OCI-LY7 (cell line): Measurements from ENCODE around the gene GRB7. TPM values are rescaled to one million over a fixed set of nuclear protein-coding genes. Genes with fewer than 3 reads are reported as not detected.

Experiments
- BruUV-seq: library from RNA; stranded (reverse); fragments of 400-500 nt; replicated peaks from 2 replicates; lab custom pipeline; 2021; lab: Mats Ljungman, UMichigan
- CTCF ChIA-PET: fragments of 300-600 bp; sonication (Branson Sonifier 250); formaldehyde crosslinking; loops from one replicate; lab custom pipeline; 2022; ENCODE audit warnings: antibody characterized with exemption; ENCODE audit not compliant: unreplicated experiment; lab: Charles Lee
- POLR2A ChIA-PET: fragments of 300-600 bp; sonication (Branson Sonifier 250); formaldehyde crosslinking; loops from one replicate; lab custom pipeline; 2022; ENCODE audit warnings: antibody characterized with exemption; lab: Charles Lee
- DNase-seq: peaks from one replicate; pipeline ENCODE4 v3.0.0-alpha.2; 2015; ENCODE audit warnings: low spot score
- H2AFZ ChIP-seq: fragments of 200-600 bp; sonication (generic), shearing (Covaris generic); 2 replicates; pipeline ENCODE4 v1.6.1; 2014; ENCODE audit warnings: mild to moderate bottlenecking, antibody characterized with exemption, low read length, moderate library complexity
- H3K27ac ChIP-seq: fragments of 200-600 bp; sonication (generic); 2 replicates; pipeline ENCODE4 v1.5.1; 2014; ENCODE audit warnings: mixed run types, low read depth, mild to moderate bottlenecking, moderate library complexity, low read length, inconsistent platforms; ENCODE audit not compliant: poor library complexity, severe bottlenecking
- H3K36me3 ChIP-seq: fragments of 200-600 bp; sonication (generic); 2 replicates; pipeline ENCODE4 v1.6.1; 2014; ENCODE audit warnings: mild to moderate bottlenecking, antibody characterized with exemption, low read length, moderate library complexity, mixed read lengths; ENCODE audit not compliant: insufficient read depth
- H3K4me1 ChIP-seq: fragments of 200-600 bp; sonication (generic); 2 replicates; pipeline ENCODE4 v1.5.1; 2014; ENCODE audit warnings: mild to moderate bottlenecking, low read length; ENCODE audit not compliant: insufficient read depth, poor library complexity, severe bottlenecking
- H3K4me2 ChIP-seq: fragments of 200-600 bp; sonication (generic); 2 replicates; pipeline ENCODE4 v1.6.1; 2014; ENCODE audit warnings: mild to moderate bottlenecking, low read length
- H3K4me3 ChIP-seq: fragments of 200-600 bp; sonication (generic); 2 replicates; pipeline ENCODE4 v1.5.1; 2014; ENCODE audit warnings: mild to moderate bottlenecking, low read depth, low read length; ENCODE audit not compliant: poor library complexity, severe bottlenecking
- H3K79me2 ChIP-seq: fragments of 200-600 bp; sonication (generic); 2 replicates; pipeline ENCODE4 v1.6.1; 2016; ENCODE audit warnings: low read depth, mild to moderate bottlenecking, low read length, moderate library complexity, mixed read lengths; ENCODE audit not compliant: insufficient read depth
- H3K9me2 ChIP-seq: fragments of 200-600 bp; sonication (generic); 2 replicates; pipeline ENCODE4 v1.6.1; 2016; ENCODE audit warnings: mild to moderate bottlenecking, low read length, mixed read lengths; ENCODE audit not compliant: insufficient read depth
- H3K9me3 ChIP-seq: fragments of 200-600 bp; sonication (generic); 2 replicates; pipeline ENCODE4 v1.6.1; 2014; ENCODE audit warnings: mild to moderate bottlenecking, mixed run types, low read length, mixed read lengths
- H4K20me1 ChIP-seq: fragments of 200-600 bp; sonication (generic); 2 replicates; pipeline ENCODE4 v1.6.1; 2014; ENCODE audit warnings: mild to moderate bottlenecking, antibody characterized with exemption, low read length, moderate library complexity, mixed read lengths; ENCODE audit not compliant: insufficient read depth
- EZH2phosphoT487 ChIP-seq: fragments of 200-600 bp; sonication (generic); IDR thresholded peaks from 2 replicates; pipeline ENCODE4 v1.6.1; 2018; ENCODE audit warnings: low read depth, borderline replicate concordance, mild to moderate bottlenecking, mixed run types, antibody characterized with exemption, low read length, moderate library complexity, mixed read lengths
- intact Hi-C: fragments of 100-400 bp; cut with micrococcal nuclease; formaldehyde crosslinking; loops from one replicate; pipeline ENCODE4 v1.10.0; 2022; ENCODE audit not compliant: unreplicated experiment
- total RNA-seq, 2 experiments: library from RNA; depleted of rRNA in 1 of 2; stranded (reverse); fragments of >200 nt in 1 of 2; shearing (Covaris generic) in 1 of 2; gene quantifications; 2 replicates each; pipeline ENCODE4 v1.2.3, GENCODE V29; 2014 to 2022
- TF ChIP-seq, protein P1 (sequence below): fragments of 200-600 bp; sonication (generic); conservative IDR thresholded peaks from 2 replicates; pipeline ENCODE4 v1.5.1; 2014; ENCODE audit warnings: mild to moderate bottlenecking, antibody characterized with exemption, low read length, moderate library complexity, mixed read lengths

GRB7 gene
- total RNA-seq, 2 experiments from 2014 or later = 0.25 TPM; not detected in 1

DNA sequence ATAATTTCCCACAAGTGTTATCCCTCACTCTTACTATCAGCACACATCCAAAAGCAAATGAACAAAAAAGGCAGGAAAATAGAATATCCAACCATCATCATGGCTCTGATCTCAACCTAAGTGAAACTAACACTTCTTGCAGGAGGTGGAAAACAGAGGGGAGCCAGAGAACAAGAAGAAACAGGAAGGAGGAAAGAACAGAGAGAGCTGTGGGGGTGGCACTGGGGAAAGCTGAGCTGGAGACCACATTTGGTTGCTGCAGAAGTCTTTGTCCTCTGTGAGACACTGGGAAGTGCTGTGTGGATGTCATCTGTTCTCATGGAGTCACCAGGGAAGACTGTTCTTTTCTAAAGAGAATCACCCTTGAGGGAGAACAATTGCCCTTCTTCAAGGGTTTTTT lies 34.7 kb downstream of the GRB7 start:
- POLR2A ChIA-PET = interaction anchor here (0.6 to 1.0 kb wide), 5 partner anchors 13 to 90 kb away, joined by 3 to 9 read pairs (median 3); no protein-coding TSS in a partner anchor
- Histone ChIP-seq H4K20me1 (no peaks in the 10 kb centered on the region), H2AFZ (no peak overlapping the region), H3K4me1 (peaks cover 89% of the 10 kb centered on the region), H3K9me2 (no peaks in the 10 kb centered on the region), H3K36me3 (peaks cover 91% of the 10 kb centered on the region), H3K27ac (peak overlapping the region; percentile 94), H3K4me2 (peak overlapping the region; percentile 88), H3K9me3 (no peaks in the 10 kb centered on the region), H3K79me2 (peaks cover 97% of the 10 kb centered on the region), H3K4me3 (peak overlapping the region; percentile 74)
- CTCF ChIA-PET = no interaction called here
- no TSS peak for BruUV-seq
- no peak for DNase-seq
- intact Hi-C loops = no loop called here
- TF ChIP-seq, protein P1, sequence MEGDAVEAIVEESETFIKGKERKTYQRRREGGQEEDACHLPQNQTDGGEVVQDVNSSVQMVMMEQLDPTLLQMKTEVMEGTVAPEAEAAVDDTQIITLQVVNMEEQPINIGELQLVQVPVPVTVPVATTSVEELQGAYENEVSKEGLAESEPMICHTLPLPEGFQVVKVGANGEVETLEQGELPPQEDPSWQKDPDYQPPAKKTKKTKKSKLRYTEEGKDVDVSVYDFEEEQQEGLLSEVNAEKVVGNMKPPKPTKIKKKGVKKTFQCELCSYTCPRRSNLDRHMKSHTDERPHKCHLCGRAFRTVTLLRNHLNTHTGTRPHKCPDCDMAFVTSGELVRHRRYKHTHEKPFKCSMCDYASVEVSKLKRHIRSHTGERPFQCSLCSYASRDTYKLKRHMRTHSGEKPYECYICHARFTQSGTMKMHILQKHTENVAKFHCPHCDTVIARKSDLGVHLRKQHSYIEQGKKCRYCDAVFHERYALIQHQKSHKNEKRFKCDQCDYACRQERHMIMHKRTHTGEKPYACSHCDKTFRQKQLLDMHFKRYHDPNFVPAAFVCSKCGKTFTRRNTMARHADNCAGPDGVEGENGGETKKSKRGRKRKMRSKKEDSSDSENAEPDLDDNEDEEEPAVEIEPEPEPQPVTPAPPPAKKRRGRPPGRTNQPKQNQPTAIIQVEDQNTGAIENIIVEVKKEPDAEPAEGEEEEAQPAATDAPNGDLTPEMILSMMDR = no peak
- TF ChIP-seq EZH2phosphoT487 = no peak

DNA sequence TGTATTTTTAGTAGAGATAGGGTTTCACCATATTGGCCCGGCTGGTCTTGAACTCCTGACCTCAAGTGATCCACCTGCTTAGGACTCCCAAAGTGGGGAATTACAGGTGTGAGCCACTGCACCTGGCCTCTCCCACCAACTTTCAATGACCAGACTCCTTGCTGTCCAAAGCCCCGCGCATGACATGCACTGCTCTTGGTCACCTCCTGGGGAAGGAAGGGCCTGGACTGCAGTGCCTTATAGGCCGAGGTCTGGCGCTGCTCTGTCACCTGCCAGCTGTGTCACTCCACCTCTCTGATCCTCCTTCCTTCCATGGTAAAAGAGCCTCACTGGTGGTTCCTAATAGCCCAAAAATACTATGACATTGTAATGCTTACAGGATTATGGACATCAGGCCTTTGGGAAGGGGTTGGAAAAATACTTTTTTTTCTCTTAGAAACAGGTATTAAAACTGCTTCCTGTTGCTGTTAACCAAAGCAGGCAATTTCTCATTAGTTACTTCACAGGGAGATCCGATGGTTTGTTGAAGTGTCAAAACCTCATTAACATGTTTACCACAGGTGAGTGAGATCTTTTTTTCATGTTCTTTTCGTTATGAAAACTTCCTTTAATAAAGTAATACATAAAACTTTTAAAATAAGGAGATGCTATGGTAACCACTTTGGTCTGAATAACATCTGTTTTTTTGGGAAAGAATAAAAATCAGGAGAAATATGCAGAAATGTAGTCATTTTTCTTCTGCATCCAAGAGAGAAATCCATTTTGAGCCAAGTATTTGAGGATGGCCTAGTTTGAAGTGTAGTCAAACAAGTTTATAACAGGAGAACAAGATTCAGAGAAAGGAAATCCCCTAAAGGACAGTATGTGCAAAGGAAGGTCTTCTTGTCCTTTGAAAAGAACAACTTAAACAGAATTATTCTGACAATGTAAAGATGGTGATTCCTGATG lies 35.5 kb downstream of the GRB7 start:
- H3K27ac ChIP-seq = peak overlapping the region; percentile 94
- H3K4me2 ChIP-seq = peak overlapping the region; percentile 88
- no peaks in the 10 kb centered on the region for H4K20me1 ChIP-seq
- H3K9me2 ChIP-seq = no peaks in the 10 kb centered on the region
- H3K9me3 ChIP-seq = no peaks in the 10 kb centered on the region
- intact Hi-C loops = no loop called here
- ChIA-PET CTCF (no interaction called here), POLR2A (interaction anchor here (0.6 to 0.8 kb wide), 3 partner anchors 18 to 89 kb away, joined by 3 to 9 read pairs (median 4); no protein-coding TSS in a partner anchor)
- peaks cover 88% of the 10 kb centered on the region for H3K36me3 ChIP-seq
- peak overlapping the region; percentile 74 for H3K4me3 ChIP-seq
- no peak for DNase-seq
- no TSS peak for BruUV-seq
- TF ChIP-seq, protein P1 = no peak
- no peak for TF ChIP-seq EZH2phosphoT487
- H2AFZ ChIP-seq = no peak overlapping the region
- H3K4me1 ChIP-seq = peaks cover 91% of the 10 kb centered on the region
- peaks cover 98% of the 10 kb centered on the region for H3K79me2 ChIP-seq
